HG03521 (cell line): ENCODE results near the gene REEP2.
"Not testable (repeated sequence)": the region's sequence is repeated elsewhere in the genome, so short reads cannot be mapped to it uniquely, and the experiment has no call there.

ENCODE experiments used
- ATAC-seq: cut with Tn5 transposase; IDR thresholded peaks from one replicate; pipeline ENCODE4 v1.9.1; 2021; ENCODE audit warnings: mild to moderate bottlenecking, moderate library complexity; ENCODE audit not compliant: unreplicated experiment

Gene REEP2

GRCh38 chr5:138438724-138439476 is at the start of gene REEP2:
TSS of gene REEP2 (plus strand) at chr5:138439057. CDS start at chr5:138439209, 152 bp downstream.
- ATAC-seq = peak; percentile 75

GRCh38 chr5:138389332-138389731 is 49.5 kb upstream of the REEP2 start:
- ATAC-seq = no peak

GRCh38 chr5:138389911-138390310 is 48.9 kb upstream of the REEP2 start:
- ATAC-seq = not testable (repeated sequence)

GRCh38 chr5:138391859-138392386 is 46.9 kb upstream of the REEP2 start:
- ATAC-seq = no peak

GRCh38 chr5:138402640-138403039 is 36.2 kb upstream of the REEP2 start:
- ATAC-seq = peak; percentile 61

- peak; percentile 62 for ATAC-seq
Measured at GRCh38 chr5:138408023-138408422, 30.8 kb upstream of the REEP2 start.

GRCh38 chr5:138410996-138411640 is 27.7 kb upstream of the REEP2 start:
- ATAC-seq = not testable (repeated sequence)

GRCh38 chr5:138418444-138418843 is 20.4 kb upstream of the REEP2 start:
- ATAC-seq = no peak

- ATAC-seq = no peak
Measured at GRCh38 chr5:138425079-138425478, 13.8 kb upstream of the REEP2 start.

- no peak for ATAC-seq
Measured at GRCh38 chr5:138435943-138436342, 2.9 kb upstream of the REEP2 start.

GRCh38 chr5:138438003-138438723 is 694 bp upstream of the REEP2 start:
- ATAC-seq = no peak

GRCh38 chr5:138439477-138440158 is 761 bp downstream of the REEP2 start:
- ATAC-seq = no peak

GRCh38 chr5:138440159-138441073 is 1.6 kb downstream of the REEP2 start:
- no peak for ATAC-seq

- ATAC-seq = no peak
Measured at GRCh38 chr5:138441221-138441620, 2.4 kb downstream of the REEP2 start.

- no peak for ATAC-seq
Measured at GRCh38 chr5:138444078-138444773, 5.4 kb downstream of the REEP2 start.

- ATAC-seq = no peak
Measured at GRCh38 chr5:138444774-138445546, 6.1 kb downstream of the REEP2 start.

- ATAC-seq = no peak
Measured at GRCh38 chr5:138445547-138446271, 6.9 kb downstream of the REEP2 start.

- ATAC-seq = no peak
Measured at GRCh38 chr5:138448070-138448469, 9.2 kb downstream of the REEP2 start.
